Osteocyte (in vitro differentiated cells): Measurements from ENCODE around the gene TARS1. TPM values are rescaled to one million over a fixed set of nuclear protein-coding genes. Genes with fewer than 3 reads are reported as not detected.

Source experiments
- DNase-seq: peaks from one replicate; pipeline ENCODE4 v3.0.0; 2021; ENCODE audit warnings: mixed read lengths; ENCODE audit not compliant: unreplicated experiment; ENCODE audit errors: extremely low spot score
- H3K27ac Mint-ChIP-seq: one replicate; pipeline ENCODE4 v1.8.0; 2021; ENCODE audit warnings: mild to moderate bottlenecking, mixed read lengths; ENCODE audit not compliant: unreplicated experiment
- H3K27me3 Mint-ChIP-seq: one replicate; pipeline ENCODE4 v1.8.0; 2021; ENCODE audit warnings: mixed read lengths; ENCODE audit not compliant: unreplicated experiment
- H3K36me3 Mint-ChIP-seq: one replicate; pipeline ENCODE4 v1.8.0; 2021; ENCODE audit warnings: mixed read lengths; ENCODE audit not compliant: unreplicated experiment
- H3K4me1 Mint-ChIP-seq: one replicate; pipeline ENCODE4 v1.8.0; 2021; ENCODE audit warnings: mixed read lengths; ENCODE audit not compliant: unreplicated experiment
- H3K4me3 Mint-ChIP-seq: one replicate; pipeline ENCODE4 v1.8.0; 2021; ENCODE audit warnings: mild to moderate bottlenecking, moderate library complexity, mixed read lengths; ENCODE audit not compliant: unreplicated experiment
- H3K9me3 Mint-ChIP-seq: one replicate; pipeline ENCODE4 v1.8.0; 2021; ENCODE audit warnings: mixed read lengths; ENCODE audit not compliant: unreplicated experiment
- total RNA-seq: library from RNA; stranded (reverse); gene quantifications from 2 replicates; pipeline ENCODE4 v1.2.1, GENCODE V29; 2021
- TF ChIP-seq, protein P1 (sequence below): fragments of 200-600 bp; sonication (generic); IDR thresholded peaks from 2 replicates; pipeline ENCODE4 v1.5.0; 2021; ENCODE audit warnings: antibody characterized with exemption, mild to moderate bottlenecking, moderate library complexity

The TARS1 gene
- total RNA-seq, 1 donor from 2014 or later: 237 TPM

DNA sequence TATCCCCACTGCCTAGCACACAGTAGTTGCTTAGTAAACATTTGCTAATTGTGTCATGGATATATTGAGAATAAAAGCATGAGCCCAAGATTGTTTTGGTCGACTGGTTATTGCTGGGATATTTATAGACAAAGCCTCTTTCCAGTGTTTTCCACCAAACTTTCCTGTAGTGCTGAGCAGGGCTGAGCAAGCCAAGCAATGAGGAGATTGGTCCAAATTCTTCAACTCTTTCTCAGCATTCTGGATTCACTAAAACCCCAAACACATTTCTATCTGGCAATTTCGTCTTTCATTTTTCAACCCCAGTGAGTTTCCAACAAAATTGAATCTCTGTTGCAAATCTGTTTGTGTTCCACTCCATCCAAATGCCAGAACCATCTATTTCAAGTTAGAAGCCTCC lies 31.9 kb upstream of the TARS1 start:
- Mint-ChIP-seq H3K36me3 (peaks cover 2% of the 10 kb centered on the region), H3K27ac (no peak overlapping the region), H3K27me3 (no peaks in the 10 kb centered on the region), H3K9me3 (no peaks in the 10 kb centered on the region), H3K4me3 (no peak overlapping the region), H3K4me1 (peaks cover 5% of the 10 kb centered on the region)
- TF ChIP-seq, protein P1, sequence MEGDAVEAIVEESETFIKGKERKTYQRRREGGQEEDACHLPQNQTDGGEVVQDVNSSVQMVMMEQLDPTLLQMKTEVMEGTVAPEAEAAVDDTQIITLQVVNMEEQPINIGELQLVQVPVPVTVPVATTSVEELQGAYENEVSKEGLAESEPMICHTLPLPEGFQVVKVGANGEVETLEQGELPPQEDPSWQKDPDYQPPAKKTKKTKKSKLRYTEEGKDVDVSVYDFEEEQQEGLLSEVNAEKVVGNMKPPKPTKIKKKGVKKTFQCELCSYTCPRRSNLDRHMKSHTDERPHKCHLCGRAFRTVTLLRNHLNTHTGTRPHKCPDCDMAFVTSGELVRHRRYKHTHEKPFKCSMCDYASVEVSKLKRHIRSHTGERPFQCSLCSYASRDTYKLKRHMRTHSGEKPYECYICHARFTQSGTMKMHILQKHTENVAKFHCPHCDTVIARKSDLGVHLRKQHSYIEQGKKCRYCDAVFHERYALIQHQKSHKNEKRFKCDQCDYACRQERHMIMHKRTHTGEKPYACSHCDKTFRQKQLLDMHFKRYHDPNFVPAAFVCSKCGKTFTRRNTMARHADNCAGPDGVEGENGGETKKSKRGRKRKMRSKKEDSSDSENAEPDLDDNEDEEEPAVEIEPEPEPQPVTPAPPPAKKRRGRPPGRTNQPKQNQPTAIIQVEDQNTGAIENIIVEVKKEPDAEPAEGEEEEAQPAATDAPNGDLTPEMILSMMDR: no peak
- no peak for DNase-seq

DNA sequence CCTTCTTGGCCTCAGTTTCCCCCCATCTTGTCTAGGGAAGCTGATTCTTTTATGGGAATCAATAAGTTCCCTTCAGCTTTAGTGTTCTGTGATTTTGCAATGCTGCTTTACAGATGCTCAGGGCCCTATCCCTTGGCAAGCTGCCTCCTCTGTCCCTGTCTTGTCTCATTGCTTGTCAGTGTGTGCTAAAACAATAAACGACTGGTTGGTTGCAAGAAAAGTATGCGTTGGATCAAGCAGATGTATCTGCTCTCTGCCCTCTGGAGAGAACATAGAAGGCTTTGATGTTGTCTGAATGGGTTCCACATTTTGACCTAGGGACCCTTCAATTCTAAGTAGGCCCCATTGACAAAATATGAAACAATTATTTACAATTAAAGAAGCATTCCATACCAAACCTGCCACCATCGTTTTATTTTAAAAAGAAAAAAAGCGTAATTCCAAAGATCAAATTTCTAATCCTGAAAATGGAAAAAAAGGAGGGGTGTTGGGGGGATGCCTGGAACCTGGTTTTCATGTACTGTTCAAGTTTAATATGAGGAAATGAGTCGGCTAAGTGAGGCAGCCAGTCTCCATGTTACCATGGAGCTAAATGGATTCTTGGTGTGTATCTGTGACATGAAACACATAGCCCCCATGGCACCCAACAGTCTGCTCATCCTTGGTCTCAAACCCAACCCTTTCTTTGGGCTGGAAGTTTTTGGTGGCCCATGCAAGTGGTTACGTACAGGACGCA lies 31.2 kb upstream of the TARS1 start:
- no peak for DNase-seq

DNA sequence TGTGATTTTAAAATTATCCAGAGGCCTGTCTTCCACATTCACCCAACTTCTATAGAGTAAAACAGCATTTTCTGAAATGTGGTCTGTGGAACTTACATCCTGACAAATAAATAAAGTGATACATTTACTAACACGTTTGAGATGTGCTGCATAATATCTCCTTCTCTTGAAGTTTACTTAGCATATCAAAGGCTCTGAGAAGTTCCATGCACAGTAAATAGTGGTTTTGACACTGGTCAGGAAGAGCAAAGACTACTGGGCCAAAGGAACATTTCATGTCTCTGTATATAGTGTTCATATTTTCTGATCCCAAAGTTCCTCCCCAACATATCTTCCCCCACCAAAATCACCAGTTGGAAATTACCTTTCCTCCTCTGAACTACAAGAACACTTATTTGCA lies 30.5 kb upstream of the TARS1 start:
- Mint-ChIP-seq H3K27ac (no peak overlapping the region), H3K27me3 (no peaks in the 10 kb centered on the region), H3K4me1 (peaks cover 5% of the 10 kb centered on the region), H3K9me3 (no peaks in the 10 kb centered on the region), H3K36me3 (peaks cover 2% of the 10 kb centered on the region), H3K4me3 (no peak overlapping the region)
- no peak for DNase-seq
- TF ChIP-seq, protein P1: no peak

More for the DNA sequence above, 31.2 kb upstream of the TARS1 start:
- H3K4me3 Mint-ChIP-seq: no peak overlapping the region
- TF ChIP-seq, protein P1: no peak
- no peak overlapping the region for H3K27ac Mint-ChIP-seq
- no peaks in the 10 kb centered on the region for H3K27me3 Mint-ChIP-seq
- H3K9me3 Mint-ChIP-seq: no peaks in the 10 kb centered on the region
- H3K4me1 Mint-ChIP-seq: peaks cover 5% of the 10 kb centered on the region
- peaks cover 2% of the 10 kb centered on the region for H3K36me3 Mint-ChIP-seq

DNA sequence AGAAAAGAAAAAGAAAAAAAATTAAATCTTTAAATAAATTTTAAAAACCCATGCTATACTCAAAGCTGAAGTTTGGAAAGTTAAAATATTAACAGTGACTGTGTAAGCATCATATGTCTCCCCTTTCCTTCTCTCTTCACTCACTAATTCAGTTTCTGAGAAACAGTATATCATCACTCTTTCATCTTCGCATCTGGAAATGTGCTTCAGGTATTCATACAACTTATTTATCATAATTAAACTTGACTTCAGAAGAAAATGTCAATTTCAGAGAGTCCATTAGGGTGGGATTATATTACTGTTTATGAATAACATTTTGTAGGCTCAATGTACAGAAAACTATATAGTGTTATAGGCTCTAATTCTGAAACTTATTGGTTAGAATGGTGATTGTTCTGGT lies 29.3 kb upstream of the TARS1 start:
- TF ChIP-seq, protein P1: no peak
- no peak overlapping the region for H3K27ac Mint-ChIP-seq
- H3K27me3 Mint-ChIP-seq: no peaks in the 10 kb centered on the region
- DNase-seq: no peak
- peaks cover 5% of the 10 kb centered on the region for H3K4me1 Mint-ChIP-seq
- H3K4me3 Mint-ChIP-seq: no peak overlapping the region
- H3K9me3 Mint-ChIP-seq: no peaks in the 10 kb centered on the region
- peaks cover 2% of the 10 kb centered on the region for H3K36me3 Mint-ChIP-seq

DNA sequence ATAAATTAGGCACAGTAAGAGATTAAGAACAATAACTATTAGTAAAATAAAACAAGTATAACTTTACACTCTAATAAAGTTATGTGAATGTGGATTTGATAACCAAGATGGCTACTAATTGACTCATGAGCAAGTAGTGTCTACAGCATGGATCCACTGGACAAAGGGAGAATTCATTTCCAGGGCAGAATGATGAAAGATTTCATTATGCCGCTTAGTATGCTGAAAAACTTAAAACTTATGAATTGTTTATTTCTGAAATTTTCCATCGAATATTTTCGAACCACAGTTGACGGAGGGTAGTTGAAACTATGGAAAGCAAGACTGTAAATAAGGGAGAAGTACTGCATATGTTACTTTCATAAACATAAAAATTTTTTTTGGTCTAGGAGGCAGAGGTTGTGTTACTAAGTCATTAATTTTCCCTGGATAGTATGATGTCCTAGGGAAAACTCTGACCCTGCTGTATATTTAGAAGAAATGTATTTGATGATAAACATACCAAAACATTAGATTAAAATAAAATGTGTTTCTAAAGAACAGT lies 24.9 kb upstream of the TARS1 start:
- no peak overlapping the region for H3K27ac Mint-ChIP-seq
- no peaks in the 10 kb centered on the region for H3K27me3 Mint-ChIP-seq
- DNase-seq: no peak
- H3K4me3 Mint-ChIP-seq: no peak overlapping the region
- TF ChIP-seq, protein P1: no peak
- H3K9me3 Mint-ChIP-seq: no peaks in the 10 kb centered on the region
- H3K36me3 Mint-ChIP-seq: peaks cover 2% of the 10 kb centered on the region
- H3K4me1 Mint-ChIP-seq: peaks cover 8% of the 10 kb centered on the region
